Measurements from ENCODE around the gene NSMCE3.

Gene NSMCE3

DNA sequence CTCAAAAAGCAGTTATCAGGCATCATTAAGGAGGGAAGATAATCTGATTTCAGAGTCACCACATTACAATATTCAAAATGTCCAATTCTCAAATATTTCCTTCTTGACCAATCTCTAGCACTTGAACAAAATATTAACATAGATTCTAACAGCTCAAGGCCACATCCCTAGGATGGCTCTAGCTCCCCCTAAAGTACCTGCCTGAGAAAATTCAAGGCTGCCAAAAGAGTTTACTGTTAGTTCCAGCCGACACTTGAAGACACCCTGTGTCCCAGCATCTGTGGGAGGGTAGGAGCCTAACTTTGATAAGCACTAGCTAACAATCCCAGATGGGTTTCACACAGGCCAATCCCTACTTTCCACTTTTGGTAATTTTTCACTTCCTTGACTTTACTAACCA lies 10.4 kb downstream of the NSMCE3 start:
- no peak for TF ChIP-seq CTCF (IDR thresholded peaks at IDR 0.05; ENCODE audit: extremely low read depth, missing control alignments)
- no peak for DNase-seq (ENCODE audit: low spot score)

- TF ChIP-seq CTCF (IDR thresholded peaks at IDR 0.05; ENCODE audit: extremely low read depth, missing control alignments), result no peak
- no peak for DNase-seq (ENCODE audit: low spot score)
Observed at GRCh38 chr15:29252234-29252633, 17.4 kb downstream of the NSMCE3 start.

DNA sequence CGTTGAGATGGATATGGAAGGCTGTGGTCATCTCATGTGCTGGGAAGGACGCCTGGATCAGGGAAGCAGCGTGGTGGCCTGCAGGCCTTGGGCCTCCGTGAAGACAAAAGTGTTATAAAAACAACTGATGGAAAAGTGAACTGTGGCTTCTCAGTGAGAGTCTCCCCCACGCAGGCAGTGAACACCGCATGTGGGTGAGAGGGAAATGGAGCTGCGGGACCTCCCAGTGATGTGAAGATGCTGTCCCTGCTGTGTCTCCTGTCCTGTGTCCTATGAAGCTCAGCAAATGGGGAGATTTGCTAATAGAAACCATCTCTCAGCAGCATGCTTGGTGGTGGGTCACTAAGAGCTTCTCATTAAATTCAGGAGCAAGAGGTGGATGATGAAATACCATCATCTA lies 25.1 kb downstream of the NSMCE3 start:
- DNase-seq (ENCODE audit: low spot score), result no peak

GRCh38 chr15:29244123-29244522 lies 25.5 kb downstream of the NSMCE3 start:
- TF ChIP-seq CTCF (IDR thresholded peaks at IDR 0.05; ENCODE audit: extremely low read depth, missing control alignments), result no peak
- DNase-seq (ENCODE audit: low spot score), result no peak

More for the DNA sequence above, 25.1 kb downstream of the NSMCE3 start:
- no peak for TF ChIP-seq CTCF (IDR thresholded peaks at IDR 0.05; ENCODE audit: extremely low read depth, missing control alignments)

- no peak for DNase-seq (ENCODE audit: low spot score)
- TF ChIP-seq CTCF (IDR thresholded peaks at IDR 0.05; ENCODE audit: extremely low read depth, missing control alignments), result no peak
Observed at GRCh38 chr15:29242456-29243242, 27.0 kb downstream of the NSMCE3 start.

- TF ChIP-seq CTCF (IDR thresholded peaks at IDR 0.05; ENCODE audit: extremely low read depth, missing control alignments), result no peak
- DNase-seq (ENCODE audit: low spot score), result no peak
Observed at GRCh38 chr15:29241207-29241606, 28.4 kb downstream of the NSMCE3 start.

GRCh38 chr15:29239395-29239794 lies 30.2 kb downstream of the NSMCE3 start:
- DNase-seq (ENCODE audit: low spot score), result no peak
- no peak for TF ChIP-seq CTCF (IDR thresholded peaks at IDR 0.05; ENCODE audit: extremely low read depth, missing control alignments)

Measured in GM20000 (cell line).